Right lobe of liver (tissue), 6 donors: ENCODE measurements around the gene NTMT2. TPM values are rescaled to one million over a fixed set of nuclear protein-coding genes. Genes with fewer than 3 reads are reported as not detected.

ENCODE experiments used
- ATAC-seq, 4 donors: fragments of 200-7000 bp; cut with Tn5 transposase; one replicate each; pipeline ENCODE4 v1.9.1; 2020; ENCODE audit warnings: mild to moderate bottlenecking in 4 of 4, moderate library complexity in 4 of 4
- DNase-seq, 3 donors: peaks; one replicate each; pipeline ENCODE4 v3.0.0-alpha.2; 2020
- H3K27ac ChIP-seq, 3 donors: fragments of 200-600 bp; one replicate each; pipeline ENCODE4 v1.8.0; 2022
- H3K27me3 ChIP-seq, 2 donors: fragments of 200-600 bp; one replicate each; pipeline ENCODE4 v1.8.0; 2022
- H3K36me3 ChIP-seq, 4 donors: fragments of 200-600 bp; sonication (generic) in 1 of 4; one replicate each; pipeline versions ENCODE4 v1.5.1 to v1.8.0; 2017 to 2022; ENCODE audit warnings: control low read depth in 1 of 4
- H3K4me1 ChIP-seq, 4 donors: fragments of 200-600 bp; sonication (generic) in 1 of 4; one replicate each; pipeline versions ENCODE4 v1.5.1 to v1.8.0; 2017 to 2022; ENCODE audit warnings: control low read depth in 1 of 4
- H3K4me3 ChIP-seq, 3 donors: fragments of 200-600 bp; one replicate each; pipeline ENCODE4 v1.8.0; 2022
- H3K9me3 ChIP-seq, 4 donors: fragments of 200-600 bp; sonication (generic) in 1 of 4; one replicate each; pipeline versions ENCODE4 v1.5.1 to v1.8.0; 2017 to 2022; ENCODE audit warnings: control low read depth in 1 of 4
- POLR2A ChIP-seq: fragments of 450-650 bp; IDR thresholded peaks from one replicate; pipeline ENCODE4 v1.6.1; 2017; ENCODE audit warnings: antibody characterized with exemption, mild to moderate bottlenecking
- WGBS: methylation state at CpG from one replicate; pipeline ENCODE4 v1.1.6; 2018; ENCODE audit warnings: low coverage, low lambda C conversion rate; ENCODE audit not compliant: insufficient coverage; ENCODE audit errors: missing lambda C conversion rate; 5-methylcytosine and 5-hydroxymethylcytosine counted together
- intact Hi-C, 2 donors: fragments of 100-400 bp; cut with DNase I; formaldehyde crosslinking; loops; one replicate each; pipeline versions ENCODE4 v1.11.2 to v1.14.1; 2022
- total RNA-seq, 6 experiments: library from RNA; depleted of rRNA in 2 of 6; stranded (reverse); fragments of >200 nt in 2 of 6; fragmentation: NEBNext Ultra II Directional in 3 of 6; extraction: Animal tissue kit (Norgen Biotek cat#: 25700) in 3 of 6; gene quantifications; one replicate each; pipeline versions ENCODE4 v1.1.0 to v1.2.4, GENCODE V29; 2016 to 2023
- TF ChIP-seq, protein P1 (sequence below), 4 donors: fragments of 200-600 bp in 3 of 4; fragments of 450-650 bp in 1 of 4; IDR thresholded peaks; one replicate each; pipeline versions ENCODE4 v1.5.1 to v1.8.0; 2016 to 2022; ENCODE audit warnings: antibody characterized with exemption in 4 of 4, mild to moderate bottlenecking in 2 of 4
- donor health status: DM: no; HTN: yes; CAD: no.
- donor health status: DM: no; HTN: no; CAD: no.
- donor health status: DM: no; HTN: no; CAD: no.
- donor health status: DM: no; HTN: yes; CAD: no.
- donor health status: DM: no; HTN: yes; CAD: no.

Gene NTMT2
- total RNA-seq, 6 experiments from 2014 or later: not detected

GRCh38 chr1:170209125-170209524 lies 63.4 kb downstream of the NTMT2 start:
- no peak for DNase-seq
- no peak for ATAC-seq
- no peaks in the 10 kb centered on the region for H3K36me3 ChIP-seq
- no peak overlapping the region for H3K27ac ChIP-seq
- H3K27me3 ChIP-seq: no peaks in the 10 kb centered on the region
- intact Hi-C loops: no loop called here
- no peak overlapping the region for H3K4me3 ChIP-seq
- no peak for TF ChIP-seq POLR2A
- TF ChIP-seq, protein P1, sequence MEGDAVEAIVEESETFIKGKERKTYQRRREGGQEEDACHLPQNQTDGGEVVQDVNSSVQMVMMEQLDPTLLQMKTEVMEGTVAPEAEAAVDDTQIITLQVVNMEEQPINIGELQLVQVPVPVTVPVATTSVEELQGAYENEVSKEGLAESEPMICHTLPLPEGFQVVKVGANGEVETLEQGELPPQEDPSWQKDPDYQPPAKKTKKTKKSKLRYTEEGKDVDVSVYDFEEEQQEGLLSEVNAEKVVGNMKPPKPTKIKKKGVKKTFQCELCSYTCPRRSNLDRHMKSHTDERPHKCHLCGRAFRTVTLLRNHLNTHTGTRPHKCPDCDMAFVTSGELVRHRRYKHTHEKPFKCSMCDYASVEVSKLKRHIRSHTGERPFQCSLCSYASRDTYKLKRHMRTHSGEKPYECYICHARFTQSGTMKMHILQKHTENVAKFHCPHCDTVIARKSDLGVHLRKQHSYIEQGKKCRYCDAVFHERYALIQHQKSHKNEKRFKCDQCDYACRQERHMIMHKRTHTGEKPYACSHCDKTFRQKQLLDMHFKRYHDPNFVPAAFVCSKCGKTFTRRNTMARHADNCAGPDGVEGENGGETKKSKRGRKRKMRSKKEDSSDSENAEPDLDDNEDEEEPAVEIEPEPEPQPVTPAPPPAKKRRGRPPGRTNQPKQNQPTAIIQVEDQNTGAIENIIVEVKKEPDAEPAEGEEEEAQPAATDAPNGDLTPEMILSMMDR (IDR thresholded peaks at IDR 0.05): no peak
- H3K4me1 ChIP-seq: no peaks in the 10 kb centered on the region
- no peaks in the 10 kb centered on the region for H3K9me3 ChIP-seq

DNA sequence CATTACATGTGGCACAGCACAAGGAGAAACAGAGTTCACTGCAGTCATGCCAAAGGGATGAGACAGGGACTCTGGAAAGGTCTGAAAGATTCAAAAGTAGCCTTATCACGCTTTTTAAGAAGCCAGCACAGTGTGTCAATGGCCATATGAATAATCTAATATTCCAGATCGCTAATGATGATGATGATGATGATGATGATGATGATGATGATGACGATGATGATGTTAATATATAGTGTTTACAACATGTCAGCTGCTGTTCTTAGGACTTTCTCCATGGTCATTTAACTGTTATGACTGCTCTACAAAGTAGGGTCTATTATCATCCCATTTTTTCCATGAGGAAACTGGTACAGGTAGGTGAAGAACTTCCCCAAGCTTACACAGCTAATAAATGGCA lies 64.4 kb downstream of the NTMT2 start:
- ATAC-seq (no peak), DNase-seq (no peak)
- H3K36me3 ChIP-seq: no peaks in the 10 kb centered on the region
- no peak overlapping the region for H3K27ac ChIP-seq
- intact Hi-C loops: no loop called here
- TF ChIP-seq POLR2A: no peak
- TF ChIP-seq, protein P1 (IDR thresholded peaks at IDR 0.05): no peak
- H3K4me1 ChIP-seq: no peaks in the 10 kb centered on the region
- H3K27me3 ChIP-seq: no peaks in the 10 kb centered on the region
- no peaks in the 10 kb centered on the region for H3K9me3 ChIP-seq
- no peak overlapping the region for H3K4me3 ChIP-seq
- WGBS: 34% methylated on average over 3 of the region's 3 CpGs

DNA sequence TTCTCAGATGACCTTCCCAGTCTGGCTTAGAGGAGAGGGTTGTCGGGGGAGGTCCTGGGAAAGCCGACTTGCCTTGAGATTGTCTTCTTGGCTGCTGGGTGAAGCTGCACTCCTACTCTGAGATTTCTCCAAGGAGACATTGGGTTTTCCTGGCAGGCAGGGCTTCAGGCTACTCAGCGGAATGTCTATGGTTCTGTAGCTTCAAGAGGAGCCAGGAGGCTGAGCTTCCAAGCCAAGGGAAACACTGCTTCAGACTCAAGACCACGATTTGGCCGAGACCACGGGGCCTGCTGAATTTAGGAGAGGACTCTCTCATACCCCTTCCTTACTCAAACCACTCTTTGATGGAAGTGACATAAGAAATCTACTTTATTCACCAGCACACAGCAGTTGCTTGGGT lies 67.8 kb downstream of the NTMT2 start:
- H3K4me1 ChIP-seq: no peaks in the 10 kb centered on the region
- H3K27ac ChIP-seq: no peak overlapping the region
- WGBS: 83% methylated on average over 3 of the region's 6 CpGs
- H3K9me3 ChIP-seq: no peaks in the 10 kb centered on the region
- no peak for DNase-seq
- no peak for ATAC-seq
- no peak for TF ChIP-seq POLR2A
- TF ChIP-seq, protein P1 (IDR thresholded peaks at IDR 0.05): no peak
- H3K27me3 ChIP-seq: no peaks in the 10 kb centered on the region
- no peak overlapping the region for H3K4me3 ChIP-seq
- intact Hi-C loops: no loop called here
- no peaks in the 10 kb centered on the region for H3K36me3 ChIP-seq

GRCh38 chr1:170214117-170215032 lies 68.6 kb downstream of the NTMT2 start:
- no peak overlapping the region for H3K27ac ChIP-seq
- WGBS: 37% methylated on average over 9 of the region's 10 CpGs
- intact Hi-C loops: no loop called here
- H3K9me3 ChIP-seq: no peaks in the 10 kb centered on the region
- TF ChIP-seq, protein P1 (IDR thresholded peaks at IDR 0.05): no peak
- TF ChIP-seq POLR2A: no peak
- H3K27me3 ChIP-seq: no peaks in the 10 kb centered on the region
- no peak for ATAC-seq
- no peaks in the 10 kb centered on the region for H3K36me3 ChIP-seq
- no peak overlapping the region for H3K4me3 ChIP-seq
- no peaks in the 10 kb centered on the region for H3K4me1 ChIP-seq
- DNase-seq: no peak
